K562 (cell line): Measurements from ENCODE around the gene TBX19. TPM values are rescaled to one million over a fixed set of nuclear protein-coding genes. Genes with fewer than 3 reads are reported as not detected.

Experiments
- ATAC-seq: fragments of 200-7000 bp; cut with Tn5 transposase; 3 replicates; pipeline ENCODE4 v1.9.1; 2020; ENCODE audit warnings: moderate library complexity
- BruUV-seq: library from RNA; stranded (reverse); fragments of 400-500 nt; replicated peaks from 2 replicates; lab custom pipeline; 2021; lab: Mats Ljungman, UMichigan
- CTCF ChIA-PET: fragments of 300-600 bp; formaldehyde crosslinking; extraction: SDS; loops from one replicate; lab custom pipeline; 2021; ENCODE audit warnings: low intra/inter-chr PET ratio; lab: Yijun Ruan, JAX
- POLR2A ChIA-PET: fragments of 300-600, 350-650 bp; sonication (Branson Sonifier 250); formaldehyde crosslinking; extraction: SDS; loops from one replicate; lab custom pipeline; 2021; ENCODE audit warnings: antibody characterized with exemption, inconsistent platforms; lab: Yijun Ruan, JAX
- DNase-seq, 4 experiments: peaks; one replicate each; pipeline versions ENCODE4 v3.0.0 to v3.0.0-alpha.2; 2011 to 2018; ENCODE audit warnings: low spot score in 3 of 4, mixed read lengths in 3 of 4; ENCODE audit errors: extremely low read depth in 1 of 4
- FAIRE-seq: peaks from 2 replicates; lab custom pipeline; 2011; peaks lifted over from hg19 to GRCh38; lab: Jason Lieb, UNC
- H2AFZ ChIP-seq: 2 replicates; pipeline ENCODE4 v1.6.0; 2011; ENCODE audit warnings: low read depth, low read length, control low read depth, inconsistent platforms
- H3K27ac ChIP-seq: fragments of 200-600 bp; 3 replicates; pipeline ENCODE4 v1.8.0; 2011; ENCODE audit warnings: low read depth, mild to moderate bottlenecking, control low read depth, inconsistent platforms, low read length, moderate library complexity, mixed read lengths; ENCODE audit errors: extremely low read depth
- H3K27me3 ChIP-seq, 2 experiments: fragments of 300-600 bp in 1 of 2; 2 replicates in 1 of 2; 3 replicates in 1 of 2; pipeline versions ENCODE4 v1.6.0 to v1.8.0; 2011; ENCODE audit warnings: inconsistent platforms in 2 of 2, low read length in 2 of 2, mild to moderate bottlenecking in 1 of 2, mixed read lengths in 1 of 2, moderate library complexity in 1 of 2; ENCODE audit not compliant: control insufficient read depth in 2 of 2, insufficient read depth in 2 of 2
- H3K36me3 ChIP-seq: fragments of 300-600 bp; 3 replicates; pipeline ENCODE4 v1.8.0; 2011; ENCODE audit warnings: mild to moderate bottlenecking, low read length, inconsistent platforms; ENCODE audit not compliant: control insufficient read depth, insufficient read depth
- H3K4me1 ChIP-seq, 2 experiments: fragments of 200-600 bp in 1 of 2; replicated peaks in 1 of 2; 2 replicates in 1 of 2; 3 replicates in 1 of 2; pipeline versions ENCODE4 v1.5.1 to v1.8.0; 2011; ENCODE audit warnings: inconsistent platforms in 2 of 2, low read length in 2 of 2, mild to moderate bottlenecking in 1 of 2, mixed read lengths in 1 of 2, moderate library complexity in 1 of 2; ENCODE audit not compliant: control insufficient read depth in 2 of 2, insufficient read depth in 2 of 2
- H3K4me2 ChIP-seq: 2 replicates; pipeline ENCODE4 v1.6.1; 2011; ENCODE audit warnings: low read length, control low read depth, inconsistent platforms, mixed read lengths; ENCODE audit not compliant: insufficient read depth
- H3K4me3 ChIP-seq: fragments of 200-600 bp; sonication (generic), shearing (Covaris generic); 2 replicates; pipeline ENCODE4 v1.5.1; 2016; ENCODE audit warnings: control low read depth, inconsistent platforms
- H3K79me2 ChIP-seq: fragments of 200-600 bp; 3 replicates; pipeline ENCODE4 v1.8.0; 2011; ENCODE audit warnings: low read length, inconsistent platforms; ENCODE audit not compliant: control insufficient read depth, insufficient read depth
- H3K9ac ChIP-seq, 2 experiments: 2 replicates each; pipeline versions ENCODE4 v1.6.0 to v1.6.1; 2011; ENCODE audit warnings: low read depth in 2 of 2, low read length in 2 of 2, control low read depth in 1 of 2, inconsistent platforms in 1 of 2, mild to moderate bottlenecking in 1 of 2, mixed read lengths in 1 of 2; ENCODE audit not compliant: insufficient read depth in 1 of 2
- H3K9me1 ChIP-seq: one replicate; pipeline ENCODE4 v1.6.0; 2011; ENCODE audit warnings: inconsistent platforms, mild to moderate bottlenecking, low read length, moderate library complexity; ENCODE audit not compliant: control insufficient read depth, insufficient read depth
- H3K9me3 ChIP-seq: replicated peaks from 2 replicates; pipeline ENCODE4 v1.5.1; 2011; ENCODE audit warnings: low read depth, low read length, inconsistent platforms; ENCODE audit not compliant: control insufficient read depth, insufficient read depth
- H4K20me1 ChIP-seq: replicated peaks from 2 replicates; pipeline ENCODE4 v1.6.1; 2011; ENCODE audit warnings: low read length, inconsistent platforms, mixed read lengths; ENCODE audit not compliant: control insufficient read depth, insufficient read depth
- ARHGAP35 ChIP-seq: fragments of 450-650 bp; IDR thresholded peaks from 2 replicates; pipeline ENCODE4 v1.6.1; 2018; ENCODE audit not compliant: partially characterized antibody
- CBFA2T3 ChIP-seq: fragments of 450-650 bp; IDR thresholded peaks from 2 replicates; pipeline ENCODE4 v1.6.1; 2017
- CEBPG ChIP-seq, 3 experiments: fragments of 200-800 bp in 1 of 3; sonication (Bioruptor generic) in 1 of 3; sonication (generic) in 1 of 3; formaldehyde crosslinking in 1 of 3; IDR thresholded peaks in 2 of 3; conservative IDR thresholded peaks in 1 of 3; 2 replicates each; pipeline versions ENCODE4 v1.6.1 to v1.8.0; 2016 to 2022; ENCODE audit warnings: missing compliant biosample characterization in 2 of 3, missing genetic modification characterization in 2 of 3, mild to moderate bottlenecking in 1 of 3, missing genetic modification reagents in 1 of 3
- ELF1 ChIP-seq: fragments of 200-800 bp; sonication (Bioruptor generic); IDR thresholded peaks from 2 replicates; pipeline ENCODE4 v1.6.1; 2016; ENCODE audit warnings: missing genetic modification characterization, missing compliant biosample characterization
- KAT7 ChIP-seq: sonication (generic); formaldehyde crosslinking; IDR thresholded peaks from 2 replicates; pipeline ENCODE4 v1.8.0; 2022; ENCODE audit warnings: missing genetic modification reagents, mild to moderate bottlenecking, borderline replicate concordance
- MCM2 ChIP-seq: fragments of 450-650 bp; IDR thresholded peaks from 2 replicates; pipeline ENCODE4 v1.6.1; 2017; ENCODE audit warnings: low read depth, mild to moderate bottlenecking
- NCOA2 ChIP-seq, 2 experiments: fragments of 450-650 bp; IDR thresholded peaks; 2 replicates each; pipeline ENCODE4 v1.6.1; 2018; ENCODE audit warnings: mild to moderate bottlenecking in 2 of 2, moderate library complexity in 1 of 2; ENCODE audit not compliant: partially characterized antibody in 2 of 2
- NR2F6 ChIP-seq: fragments of 450-650 bp; formaldehyde crosslinking; IDR thresholded peaks from 2 replicates; pipeline ENCODE4 v1.4.0; 2020; ENCODE audit warnings: mild to moderate bottlenecking
- RFX1 ChIP-seq: fragments of 450-650 bp; IDR thresholded peaks from 2 replicates; pipeline ENCODE4 v1.6.1; 2016; ENCODE audit warnings: mild to moderate bottlenecking, moderate library complexity
- SREBF2 ChIP-seq: sonication (generic); formaldehyde crosslinking; IDR thresholded peaks from 2 replicates; pipeline ENCODE4 v1.4.0; 2020; ENCODE audit warnings: mild to moderate bottlenecking, missing genetic modification reagents
- WGBS: fragments of 100-300 bp; shearing (Covaris generic); methylation state at CpG from one replicate; pipeline ENCODE4 v1.1.6; 2016; ENCODE audit warnings: low coverage, mixed read lengths; ENCODE audit not compliant: insufficient coverage; ENCODE audit errors: missing lambda C conversion rate; 5-methylcytosine and 5-hydroxymethylcytosine counted together
- in situ Hi-C: fragments of 300-500 bp; cut with MboI; formaldehyde crosslinking; loops from 4 replicates; pipeline ENCODE4 v1.15.0; 2018; ENCODE audit warnings: inconsistent platforms, mixed read lengths
- intact Hi-C: fragments of 100-400 bp; cut with micrococcal nuclease; formaldehyde crosslinking; loops from 2 replicates; pipeline ENCODE4 v1.14.2; 2022
- polyA plus RNA-seq, 8 experiments: library from polyadenylated mRNA; depleted of rRNA in 4 of 8; stranded (reverse) in 5 of 8; unstranded in 3 of 8; fragments of >200 nt; fragmentation: Nextera tagmentation in 2 of 8; fragmentation: Illumina TruSeq in 1 of 8; extraction: Ambion mirVana in 2 of 8; extraction: Trizol in 1 of 8; gene quantifications; 2 replicates each; pipeline versions ENCODE4 v1.2.1 to v1.2.3, GENCODE V29; 2011 to 2014; ENCODE audit warnings: inconsistent platforms in 1 of 8, missing spikeins in 1 of 8
- total RNA-seq, 7 experiments: library from RNA; depleted of rRNA in 6 of 7; stranded (reverse); fragments of >200 nt in 6 of 7; fragmentation: Illumina TruSeq in 2 of 7; extraction: Trizol in 2 of 7; gene quantifications; 2 replicates each; pipeline versions ENCODE4 v1.2.1 to v1.2.3, GENCODE V29; 2011 to 2021; ENCODE audit warnings: low replicate concordance in 1 of 7
- TF ChIP-seq, protein P1 (sequence below): fragments of 250-450 bp; sonication (Bioruptor Pico); IDR thresholded peaks from 2 replicates; pipeline ENCODE4 v1.5.0; 2021; ENCODE audit warnings: mild to moderate bottlenecking, borderline replicate concordance
- TF ChIP-seq, protein P2 (sequence below): IDR thresholded peaks from 2 replicates; pipeline ENCODE4 v1.6.1; 2016; ENCODE audit warnings: missing genetic modification characterization, missing compliant biosample characterization
- TF ChIP-seq, protein P3 (sequence below): fragments of 450-650 bp; formaldehyde crosslinking; conservative IDR thresholded peaks from 2 replicates; pipeline ENCODE4 v1.4.0; 2022; ENCODE audit warnings: mild to moderate bottlenecking, missing genetic modification characterization

Gene TBX19
- total and polyA plus RNA-seq, 9 of the 15 experiments (the other 6 are each of a cell fraction or from before 2014, with no cell fraction given), result 0.32 to 3.1 (median 0.95) TPM

DNA sequence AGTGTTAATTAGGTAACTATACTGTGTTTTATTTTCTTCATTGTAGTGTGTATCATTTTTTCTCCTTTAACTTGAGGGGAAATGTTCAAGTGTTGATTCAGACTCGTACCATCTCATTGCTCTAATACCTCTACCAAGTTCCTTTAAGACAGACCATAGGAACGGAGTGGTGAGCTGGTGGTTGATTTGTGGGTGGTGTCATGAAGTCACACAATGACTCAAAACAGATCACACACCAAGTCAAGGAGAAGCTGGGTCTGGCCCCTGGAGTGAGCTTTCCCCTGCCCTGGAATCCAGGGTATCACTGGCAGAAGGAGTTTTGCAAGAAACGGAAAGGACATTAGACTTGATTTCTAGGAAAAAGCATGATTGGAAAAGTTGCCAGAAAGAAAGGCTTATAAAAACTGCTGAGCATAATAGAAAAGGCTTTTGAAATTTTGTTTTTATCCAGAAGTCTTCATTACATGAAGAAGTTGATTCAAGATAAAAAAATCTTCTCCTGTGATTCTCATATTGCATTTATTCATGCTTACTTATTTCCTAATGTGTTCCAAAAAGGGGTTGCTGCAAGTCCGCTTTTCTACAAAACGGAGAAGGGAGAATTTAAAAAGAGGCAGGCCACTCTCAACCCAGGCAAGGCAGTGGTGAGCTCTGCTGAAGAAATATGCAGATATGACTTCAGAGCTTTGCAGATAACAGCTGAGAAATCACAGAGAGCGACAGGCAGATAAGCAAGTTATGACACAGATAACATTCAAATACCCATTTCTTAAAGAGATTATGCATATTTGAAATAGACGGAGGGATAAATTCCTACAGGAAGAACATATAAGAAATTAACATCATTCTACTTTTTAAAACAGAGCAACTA lies 79.7 kb downstream of the TBX19 start (continued):
- TF ChIP-seq, protein P1, sequence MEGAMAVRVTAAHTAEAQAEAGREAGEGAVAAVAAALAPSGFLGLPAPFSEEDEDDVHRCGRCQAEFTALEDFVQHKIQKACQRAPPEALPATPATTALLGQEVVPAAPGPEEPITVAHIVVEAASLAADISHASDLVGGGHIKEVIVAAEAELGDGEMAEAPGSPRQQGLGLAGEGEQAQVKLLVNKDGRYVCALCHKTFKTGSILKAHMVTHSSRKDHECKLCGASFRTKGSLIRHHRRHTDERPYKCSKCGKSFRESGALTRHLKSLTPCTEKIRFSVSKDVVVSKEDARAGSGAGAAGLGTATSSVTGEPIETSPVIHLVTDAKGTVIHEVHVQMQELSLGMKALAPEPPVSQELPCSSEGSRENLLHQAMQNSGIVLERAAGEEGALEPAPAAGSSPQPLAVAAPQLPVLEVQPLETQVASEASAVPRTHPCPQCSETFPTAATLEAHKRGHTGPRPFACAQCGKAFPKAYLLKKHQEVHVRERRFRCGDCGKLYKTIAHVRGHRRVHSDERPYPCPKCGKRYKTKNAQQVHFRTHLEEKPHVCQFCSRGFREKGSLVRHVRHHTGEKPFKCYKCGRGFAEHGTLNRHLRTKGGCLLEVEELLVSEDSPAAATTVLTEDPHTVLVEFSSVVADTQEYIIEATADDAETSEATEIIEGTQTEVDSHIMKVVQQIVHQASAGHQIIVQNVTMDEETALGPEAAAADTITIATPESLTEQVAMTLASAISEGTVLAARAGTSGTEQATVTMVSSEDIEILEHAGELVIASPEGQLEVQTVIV (CRISPR knock-in tag), result no peak
- 0 out of 2 replicates have a peak, but pooled peaks have one; percentile 18 for TF ChIP-seq CBFA2T3
- TF ChIP-seq, protein P2, sequence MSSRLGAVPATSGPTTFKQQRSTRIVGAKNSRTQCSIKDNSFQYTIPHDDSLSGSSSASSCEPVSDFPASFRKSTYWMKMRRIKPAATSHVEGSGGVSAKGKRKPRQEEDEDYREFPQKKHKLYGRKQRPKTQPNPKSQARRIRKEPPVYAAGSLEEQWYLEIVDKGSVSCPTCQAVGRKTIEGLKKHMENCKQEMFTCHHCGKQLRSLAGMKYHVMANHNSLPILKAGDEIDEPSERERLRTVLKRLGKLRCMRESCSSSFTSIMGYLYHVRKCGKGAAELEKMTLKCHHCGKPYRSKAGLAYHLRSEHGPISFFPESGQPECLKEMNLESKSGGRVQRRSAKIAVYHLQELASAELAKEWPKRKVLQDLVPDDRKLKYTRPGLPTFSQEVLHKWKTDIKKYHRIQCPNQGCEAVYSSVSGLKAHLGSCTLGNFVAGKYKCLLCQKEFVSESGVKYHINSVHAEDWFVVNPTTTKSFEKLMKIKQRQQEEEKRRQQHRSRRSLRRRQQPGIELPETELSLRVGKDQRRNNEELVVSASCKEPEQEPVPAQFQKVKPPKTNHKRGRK (tag), result no peak

DNA sequence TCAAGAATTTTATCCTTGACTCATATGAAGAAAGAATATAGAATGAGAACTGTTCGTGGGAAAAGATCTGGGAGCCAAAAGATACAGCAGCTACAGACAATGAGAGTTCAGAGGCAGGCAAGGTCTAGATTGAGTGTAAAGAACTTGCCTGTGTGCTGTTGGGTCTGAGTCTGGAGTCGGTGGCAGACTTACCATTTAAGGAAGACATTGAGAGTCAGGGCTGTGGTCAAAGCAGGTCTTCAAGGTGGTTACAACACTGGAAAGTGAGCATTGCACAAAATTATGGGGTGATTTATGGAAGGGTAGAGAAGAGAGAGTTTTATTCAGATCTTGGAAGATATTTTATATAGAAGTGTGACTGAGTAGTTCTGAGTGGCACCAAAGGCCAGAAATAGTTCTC lies 80.6 kb downstream of the TBX19 start:
- Histone ChIP-seq H3K9me1 (no peaks in the 10 kb centered on the region), H2AFZ (no peak overlapping the region), H3K9ac (no peak overlapping the region), H3K36me3 (no peaks in the 10 kb centered on the region), H3K27ac (no peak overlapping the region), H3K4me1 (peaks cover 4 to 7% of the 10 kb centered on the region in 2 experiments; a peak in 3 of 5 replicates), H4K20me1 (no peaks in the 10 kb centered on the region), H3K4me2 (no peak overlapping the region), H3K4me3 (no peak overlapping the region), H3K79me2 (no peaks in the 10 kb centered on the region), H3K9me3 (no peaks in the 10 kb centered on the region), H3K27me3 (peaks cover 2 to 4% of the 10 kb centered on the region in 2 experiments; a peak in 2 of 5 replicates)
- no TSS peak for BruUV-seq
- ChIA-PET CTCF (no interaction called here), POLR2A (interaction anchor here (1.1 to 1.6 kb wide), 3 partner anchors 9 to 13 kb away, joined by 4 to 6 read pairs (median 4); no protein-coding TSS in a partner anchor)
- FAIRE-seq (no peak), DNase-seq (no peak), ATAC-seq (no peak)
- in situ Hi-C loops (no loop called here), intact Hi-C loops (no loop called here)
- WGBS, result 0% methylated on average over 2 of the region's 2 CpGs
- no peak for TF ChIP-seq NCOA2 (IDR thresholded peaks at IDR 0.05; ENCODE audit: partially characterized antibody in 2 of 2)
- no peak for TF ChIP-seq SREBF2
- TF ChIP-seq RFX1, result no peak
- TF ChIP-seq CEBPG (CRISPR knock-in tag; IDR thresholded peaks at IDR 0.05), result no peak
- no peak for TF ChIP-seq CEBPG (tag; conservative IDR thresholded peaks at IDR 0.05 in 1 of 2, IDR thresholded peaks at IDR 0.05 in 1 of 2)
- no peak for TF ChIP-seq NR2F6 (CRISPR knock-in tag)
- TF ChIP-seq MCM2, result no peak
- TF ChIP-seq ARHGAP35, result no peak
- TF ChIP-seq, protein P3, sequence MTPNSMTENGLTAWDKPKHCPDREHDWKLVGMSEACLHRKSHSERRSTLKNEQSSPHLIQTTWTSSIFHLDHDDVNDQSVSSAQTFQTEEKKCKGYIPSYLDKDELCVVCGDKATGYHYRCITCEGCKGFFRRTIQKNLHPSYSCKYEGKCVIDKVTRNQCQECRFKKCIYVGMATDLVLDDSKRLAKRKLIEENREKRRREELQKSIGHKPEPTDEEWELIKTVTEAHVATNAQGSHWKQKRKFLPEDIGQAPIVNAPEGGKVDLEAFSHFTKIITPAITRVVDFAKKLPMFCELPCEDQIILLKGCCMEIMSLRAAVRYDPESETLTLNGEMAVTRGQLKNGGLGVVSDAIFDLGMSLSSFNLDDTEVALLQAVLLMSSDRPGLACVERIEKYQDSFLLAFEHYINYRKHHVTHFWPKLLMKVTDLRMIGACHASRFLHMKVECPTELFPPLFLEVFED (CRISPR knock-in tag), result no peak
- no peak for TF ChIP-seq ELF1
- no peak for TF ChIP-seq KAT7 (CRISPR knock-in tag)
